HG02759 (cell line): ENCODE measurements around the gene KIAA1328.
"Not testable (repeated sequence)": the region's sequence is repeated elsewhere in the genome, so short reads cannot be mapped to it uniquely, and the experiment has no call there.

Experiments used
- ATAC-seq: cut with Tn5 transposase; IDR thresholded peaks from one replicate; pipeline ENCODE4 v1.9.1; 2021; ENCODE audit warnings: mild to moderate bottlenecking, moderate library complexity; ENCODE audit not compliant: unreplicated experiment

The KIAA1328 gene

DNA sequence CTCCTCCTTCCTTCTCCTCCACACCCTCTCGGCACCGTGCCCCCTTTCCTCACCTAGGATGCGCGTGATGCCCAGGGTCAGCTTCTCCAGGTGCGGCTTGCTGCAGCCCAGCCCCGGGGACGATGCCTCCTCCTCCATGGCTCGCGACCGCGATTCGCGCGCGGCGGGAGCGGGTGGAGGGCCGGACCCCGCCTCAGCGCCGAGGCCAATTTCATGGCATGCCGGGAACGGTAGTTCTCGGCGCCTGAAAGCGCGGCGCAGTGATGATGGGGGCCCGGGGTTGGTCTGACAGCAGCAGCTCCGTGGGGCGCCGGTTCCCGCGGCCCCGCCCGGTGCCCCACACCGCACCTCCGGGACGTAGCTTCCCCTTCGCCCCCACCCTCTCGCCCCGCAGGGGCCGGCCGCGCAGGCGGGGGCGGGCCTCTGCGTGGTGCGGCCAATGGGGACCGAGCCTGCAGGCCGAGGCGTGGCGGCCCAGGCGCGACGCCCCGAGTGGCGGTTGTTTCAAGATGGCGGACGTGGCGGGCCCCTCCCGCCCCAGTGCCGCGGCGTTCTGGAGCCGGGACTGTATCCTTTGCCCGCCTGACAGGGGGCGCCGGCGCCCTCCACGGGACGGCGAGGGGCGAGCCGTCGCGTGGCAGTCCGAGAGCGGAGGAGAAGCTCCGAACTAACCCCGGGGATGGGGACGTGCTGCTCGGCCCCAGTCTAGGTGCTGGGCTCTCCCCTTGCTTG lies at the start of gene KIAA1328, which contains the start of gene TPGS2:
Gene KIAA1328 (plus strand): TSS at position 498 of the 732 bp plus-strand sequence. CDS start 12 bp downstream, at position 510.
Gene TPGS2 (minus strand): TSS at position 373 of the 732 bp plus-strand sequence. CDS start 235 bp downstream, at position 138.
- ATAC-seq = peak; percentile 94

- ATAC-seq = no peak
Observed at GRCh38 chr18:36780748-36781147, 48.2 kb upstream of the KIAA1328 start.

- no peak for ATAC-seq
Observed at GRCh38 chr18:36782710-36783109, 46.2 kb upstream of the KIAA1328 start.

DNA sequence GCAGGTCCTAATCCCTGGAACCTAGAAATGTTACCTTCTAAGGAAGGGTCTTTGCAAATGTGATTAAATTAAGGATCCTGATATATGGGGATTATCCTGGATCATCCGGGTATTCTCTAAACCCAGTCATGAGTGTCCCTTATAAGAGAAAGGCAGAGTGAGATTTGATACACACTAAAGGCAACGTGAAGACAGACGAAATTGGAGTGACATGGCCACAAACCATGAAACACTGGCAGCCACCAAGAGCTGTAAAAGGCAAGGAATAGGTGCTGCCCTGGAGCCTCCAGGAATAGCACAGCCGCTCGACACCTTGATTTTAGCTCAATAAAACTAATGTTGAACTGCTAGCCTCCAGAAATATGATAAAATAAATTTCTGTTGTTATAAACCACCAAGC lies 45.1 kb upstream of the KIAA1328 start:
- no peak for ATAC-seq

GRCh38 chr18:36786686-36787085 lies 42.2 kb upstream of the KIAA1328 start:
- no peak for ATAC-seq

DNA sequence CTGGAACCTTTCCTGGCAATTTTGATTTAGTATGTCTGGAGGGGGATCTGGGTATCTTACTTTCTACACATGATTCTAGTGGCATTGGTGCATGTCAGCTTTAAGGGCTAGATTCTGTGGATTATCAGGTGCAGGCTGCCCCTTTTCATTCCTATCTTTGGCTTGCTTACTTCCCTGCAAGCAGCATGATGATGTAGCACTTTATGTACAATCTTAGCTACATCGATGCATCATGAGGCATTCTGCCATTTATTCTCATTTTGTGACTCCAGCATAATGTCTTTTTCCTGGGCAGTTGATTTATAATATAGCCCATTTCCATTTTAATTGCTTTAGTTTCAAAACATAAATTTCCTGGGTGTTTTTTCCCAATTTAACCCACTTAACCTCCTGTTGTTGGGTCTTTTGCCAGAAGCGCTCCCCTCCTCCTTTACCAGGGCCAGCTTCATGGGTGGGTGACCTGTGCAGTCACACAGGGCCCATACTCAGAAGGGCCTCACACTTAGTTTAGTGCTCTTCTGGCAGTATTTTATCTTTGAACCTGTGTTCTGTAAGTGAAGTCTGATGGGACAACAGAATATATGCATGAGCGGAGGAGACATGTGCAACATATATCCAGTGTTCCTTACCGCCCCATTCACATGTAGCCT lies 36.2 kb upstream of the KIAA1328 start:
- ATAC-seq = no peak

- ATAC-seq = no peak
Observed at GRCh38 chr18:36798738-36799473, 30.0 kb upstream of the KIAA1328 start.

GRCh38 chr18:36805105-36805504 lies 23.8 kb upstream of the KIAA1328 start:
- ATAC-seq = no peak

DNA sequence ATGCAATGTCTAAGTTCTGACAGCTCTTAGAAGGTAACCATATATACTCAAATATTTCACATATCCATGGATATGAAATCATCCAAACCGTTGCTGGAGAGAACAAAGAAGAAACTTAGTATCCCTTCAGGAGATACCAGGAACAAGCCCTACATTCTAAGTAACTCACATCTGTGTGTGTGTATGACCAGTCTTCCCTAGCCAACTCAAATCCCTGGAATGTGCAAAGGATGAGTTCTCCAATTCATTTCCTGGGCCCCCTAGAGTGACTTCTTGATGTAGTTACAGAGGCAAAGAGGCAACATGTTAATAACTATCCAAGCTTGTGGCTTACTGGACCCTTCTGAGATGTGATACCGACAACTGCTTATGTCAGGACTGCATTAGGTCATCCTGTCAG lies 20.2 kb upstream of the KIAA1328 start:
- ATAC-seq = no peak

DNA sequence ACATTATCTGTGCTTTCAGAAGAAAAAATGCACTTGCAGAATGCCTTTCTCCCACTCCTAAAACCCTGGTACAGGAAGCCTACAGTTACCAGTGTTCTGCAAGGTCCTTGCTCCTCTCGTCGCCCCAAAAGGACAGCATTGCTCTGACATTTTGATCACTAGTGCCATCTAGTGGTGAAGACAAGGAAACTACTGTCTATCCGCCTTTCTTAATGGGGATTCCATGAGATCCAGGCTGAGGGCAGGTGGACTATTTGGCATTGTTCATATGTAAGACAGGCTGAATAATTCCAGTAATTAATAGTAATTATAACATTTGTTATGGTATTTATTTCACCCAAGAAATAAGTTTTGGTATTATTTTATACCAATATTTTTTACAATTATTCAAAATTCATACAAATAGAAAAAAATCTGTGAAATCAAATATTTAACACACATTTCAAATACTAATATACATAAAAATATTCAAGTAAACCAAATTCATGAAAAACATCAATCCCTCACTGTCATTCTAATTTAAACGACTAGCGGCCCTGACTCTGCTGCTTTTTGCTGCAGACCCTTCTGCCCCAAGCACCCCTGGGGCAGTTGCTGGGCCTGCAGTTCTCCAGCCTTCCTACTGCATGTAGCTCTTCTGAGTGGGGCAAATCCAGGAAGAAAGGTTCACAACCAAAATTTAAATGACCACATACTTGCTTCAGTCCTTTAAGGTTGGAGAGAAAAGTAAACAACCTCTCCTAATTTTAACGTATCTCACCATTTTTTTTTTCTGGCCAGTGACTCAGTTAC lies 19.1 kb upstream of the KIAA1328 start:
- peak; percentile 94 for ATAC-seq

DNA sequence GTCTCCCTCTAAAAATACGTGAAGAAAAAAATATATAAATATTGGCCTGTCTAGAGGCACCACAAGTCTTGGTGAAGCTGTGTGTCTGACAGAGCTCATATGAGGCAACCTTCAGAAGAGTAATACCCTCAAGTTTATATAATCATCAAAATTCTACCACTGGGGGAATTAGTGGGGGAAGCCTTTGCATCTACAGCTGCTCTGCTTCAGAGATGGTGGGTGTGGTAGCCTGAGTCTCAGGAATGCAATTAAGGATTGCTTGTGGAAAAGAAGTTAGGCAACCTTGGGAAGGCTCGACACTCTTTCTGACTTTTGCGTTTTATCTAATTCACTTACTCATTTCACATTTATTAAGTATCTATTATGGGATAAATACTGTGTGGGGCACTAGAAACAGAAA lies 17.5 kb upstream of the KIAA1328 start:
- ATAC-seq = no peak

DNA sequence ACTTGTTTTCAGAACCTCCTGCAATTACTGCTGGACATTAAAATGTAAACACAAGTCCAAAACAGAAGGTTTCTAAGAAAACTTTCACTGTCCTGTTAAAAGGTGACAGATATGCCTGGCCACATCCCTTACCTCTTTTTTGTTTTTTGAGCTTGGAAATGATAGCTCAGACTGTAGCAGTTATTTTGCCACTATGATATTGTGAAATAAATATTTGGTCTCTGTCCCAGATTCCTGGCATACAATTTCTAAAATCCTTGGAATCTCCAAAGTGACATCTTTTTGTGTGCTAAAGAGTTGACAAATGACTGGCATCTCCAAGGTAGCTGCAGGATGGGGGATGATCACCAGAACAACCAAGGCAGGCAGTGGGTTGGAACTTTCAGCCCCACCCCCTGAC lies 17.0 kb upstream of the KIAA1328 start:
- no peak for ATAC-seq

- no peak for ATAC-seq
Observed at GRCh38 chr18:36812678-36813077, 16.2 kb upstream of the KIAA1328 start.

- no peak for ATAC-seq
Observed at GRCh38 chr18:36813101-36813775, 15.7 kb upstream of the KIAA1328 start.

DNA sequence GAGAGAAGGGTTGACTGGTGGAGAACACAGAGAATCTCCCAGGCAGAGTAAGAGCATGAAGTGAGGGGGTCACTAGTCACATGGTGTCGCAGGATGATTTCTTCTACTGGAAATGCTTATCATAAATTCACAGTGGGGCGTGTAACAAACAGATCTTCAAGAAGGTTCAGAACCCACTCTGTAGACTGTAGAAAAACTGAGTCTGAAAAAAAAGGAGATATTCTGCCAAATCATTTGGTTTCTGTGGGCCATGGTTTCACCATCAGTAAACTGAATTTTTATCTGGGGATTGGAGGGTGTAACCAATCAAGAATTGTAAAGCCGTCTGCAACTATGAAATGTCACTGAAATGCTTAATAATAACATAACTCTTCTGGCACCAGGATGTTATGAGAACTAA lies 15.1 kb upstream of the KIAA1328 start:
- ATAC-seq = no peak

DNA sequence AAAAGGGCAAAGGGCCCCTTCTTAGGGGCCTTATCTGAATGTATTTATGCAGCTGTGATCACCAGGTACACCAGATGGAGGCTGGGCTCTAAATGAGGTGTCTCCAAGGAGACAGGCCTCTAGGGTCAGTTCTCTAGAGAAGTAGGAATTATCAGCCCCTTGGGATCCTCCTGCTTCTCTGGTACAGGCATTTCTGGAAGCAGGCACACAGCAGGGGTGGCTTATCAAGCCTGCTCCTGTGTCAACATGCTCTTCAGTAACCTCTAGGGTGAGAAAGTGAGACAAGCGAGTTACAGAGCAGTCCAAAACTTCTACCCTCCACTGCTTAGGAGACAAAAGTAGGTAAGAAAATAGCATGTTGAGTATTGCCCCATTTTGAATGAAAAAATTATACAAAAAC lies 13.9 kb upstream of the KIAA1328 start:
- ATAC-seq = no peak

DNA sequence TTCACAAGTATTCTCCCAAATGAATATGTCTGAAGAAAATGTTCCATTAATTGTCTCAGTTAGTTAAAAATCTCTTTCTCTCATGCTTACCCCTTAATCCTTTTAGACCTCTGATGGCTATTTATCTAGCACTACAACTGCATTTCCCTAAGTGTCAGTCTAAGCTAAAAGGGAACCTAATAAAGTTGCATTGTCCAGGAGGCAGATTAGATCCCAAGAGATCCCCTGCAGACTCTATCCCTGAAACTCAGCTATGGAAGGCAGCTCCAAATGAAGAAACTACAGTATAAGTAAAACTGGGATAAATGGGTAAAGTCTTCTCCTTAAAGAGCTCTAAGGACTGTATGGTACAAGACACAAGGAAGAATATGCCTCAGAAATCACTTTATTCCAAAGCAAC lies 12.8 kb upstream of the KIAA1328 start:
- not testable (repeated sequence) for ATAC-seq

DNA sequence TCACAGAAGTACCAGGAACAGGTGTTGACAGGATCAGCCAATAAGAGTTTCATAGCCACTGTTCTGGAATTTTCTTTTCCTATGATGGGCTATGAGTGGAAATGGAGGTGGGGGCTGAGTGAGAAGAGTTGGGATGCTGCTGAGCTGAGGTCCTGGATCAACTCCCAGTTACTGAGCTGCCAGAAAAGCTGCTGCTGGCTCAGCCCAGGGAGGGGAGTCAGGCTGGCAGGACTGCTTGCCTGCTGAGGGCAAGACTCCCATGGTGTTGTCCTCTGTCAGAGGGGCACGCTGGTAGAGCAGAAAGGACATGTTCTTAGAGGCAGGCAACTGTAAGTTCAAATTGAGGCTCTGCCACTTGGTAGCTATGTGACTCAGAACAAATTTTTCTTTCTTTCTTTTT lies 11.9 kb upstream of the KIAA1328 start:
- ATAC-seq = no peak

- ATAC-seq = no peak
Observed at GRCh38 chr18:36818652-36819051, 10.3 kb upstream of the KIAA1328 start.

- no peak for ATAC-seq
Observed at GRCh38 chr18:36819621-36820020, 9.3 kb upstream of the KIAA1328 start.
